ENCODE measurements around the gene SCLY.

Gene SCLY

GRCh38 chr2:238069877-238070276, 9.1 kb downstream of the SCLY start:
- DNase-seq (ENCODE audit: low spot score) = no peak

GRCh38 chr2:238075397-238075796, 14.6 kb downstream of the SCLY start:
- no peak for DNase-seq (ENCODE audit: low spot score)

GRCh38 chr2:238077292-238077691, 16.5 kb downstream of the SCLY start:
- no peak for DNase-seq (ENCODE audit: low spot score)

GRCh38 chr2:238079874-238080327, 19.1 kb downstream of the SCLY start:
- DNase-seq (ENCODE audit: low spot score) = no peak

GRCh38 chr2:238080518-238080917, 19.7 kb downstream of the SCLY start:
- DNase-seq (ENCODE audit: low spot score) = no peak

- no peak for DNase-seq (ENCODE audit: low spot score)
Measured at GRCh38 chr2:238081150-238081549, 20.3 kb downstream of the SCLY start.

- DNase-seq (ENCODE audit: low spot score) = no peak
Measured at GRCh38 chr2:238081561-238081960, 20.8 kb downstream of the SCLY start.

- DNase-seq (ENCODE audit: low spot score) = no peak
Measured at GRCh38 chr2:238082151-238082550, 21.4 kb downstream of the SCLY start.

- no peak for DNase-seq (ENCODE audit: low spot score)
Measured at GRCh38 chr2:238082827-238083226, 22.0 kb downstream of the SCLY start.

- DNase-seq (ENCODE audit: low spot score) = no peak
Measured at GRCh38 chr2:238083919-238084318, 23.1 kb downstream of the SCLY start.

- DNase-seq (ENCODE audit: low spot score) = no peak
Measured at GRCh38 chr2:238084761-238085160, 24.0 kb downstream of the SCLY start.

- DNase-seq (ENCODE audit: low spot score) = no peak
Measured at GRCh38 chr2:238085899-238086298, 25.1 kb downstream of the SCLY start.

- DNase-seq (ENCODE audit: low spot score) = no peak
Measured at GRCh38 chr2:238087211-238087610, 26.4 kb downstream of the SCLY start.

GRCh38 chr2:238090887-238091286, 30.1 kb downstream of the SCLY start:
- DNase-seq (ENCODE audit: low spot score) = no peak

- DNase-seq (ENCODE audit: low spot score) = no peak
Measured at GRCh38 chr2:238091436-238092060, 30.7 kb downstream of the SCLY start.

- no peak for DNase-seq (ENCODE audit: low spot score)
Measured at GRCh38 chr2:238092486-238093035, 31.8 kb downstream of the SCLY start.

GRCh38 chr2:238093181-238094140, 32.7 kb downstream of the SCLY start:
- no peak for DNase-seq (ENCODE audit: low spot score)

GRCh38 chr2:238094438-238095022, 33.7 kb downstream of the SCLY start:
- no peak for DNase-seq (ENCODE audit: low spot score)

- DNase-seq (ENCODE audit: low spot score) = no peak
Measured at GRCh38 chr2:238095143-238095542, 34.3 kb downstream of the SCLY start.

- DNase-seq (ENCODE audit: low spot score) = no peak
Measured at GRCh38 chr2:238096311-238097011, 35.7 kb downstream of the SCLY start.

GRCh38 chr2:238097201-238097987, 36.6 kb downstream of the SCLY start:
- DNase-seq (ENCODE audit: low spot score) = no peak

All from NAMALWA (cell line).